ENCODE results near the gene KHDRBS2. TPM values are rescaled to one million over a fixed set of nuclear protein-coding genes. Genes with fewer than 3 reads are reported as not detected.

Gene KHDRBS2
- total RNA-seq = not detected in 2 replicates

- DNase-seq (ENCODE audit: insufficient read length, low spot score, missing footprints) = no peak
These were observed at the start of gene KHDRBS2 for GRCh38 chr6:62285612-62286469. Gene KHDRBS2, minus strand, starts transcription at chr6:62286225.

GRCh38 chr6:62328607-62329006 lies 42.6 kb upstream of the KHDRBS2 start:
- Histone ChIP-seq H2AFZ (ENCODE audit: low read length) (no peak overlapping the region), H3K36me3 (ENCODE audit: insufficient read depth, low read length) (no peaks in the 10 kb centered on the region), H3K4me3 (ENCODE audit: insufficient read depth, low read length) (no peak overlapping the region), H3K4me2 (ENCODE audit: insufficient read depth, low read length) (no peak overlapping the region), H3K4me1 (ENCODE audit: insufficient read depth, low read length) (no peaks in the 10 kb centered on the region), H3K27me3 (ENCODE audit: insufficient read depth, low read length) (no peaks in the 10 kb centered on the region), H3K9me3 (ENCODE audit: low read depth, low read length) (peaks cover 2% of the 10 kb centered on the region), H3K79me2 (ENCODE audit: insufficient read depth, low read length) (no peaks in the 10 kb centered on the region), H4K20me1 (ENCODE audit: insufficient read depth, low read length) (no peaks in the 10 kb centered on the region), H3K27ac (ENCODE audit: low read depth, low read length) (no peak overlapping the region)
- no peak for DNase-seq (ENCODE audit: insufficient read length, low spot score, missing footprints)
- TF ChIP-seq CTCF (IDR thresholded peaks at IDR 0.05; ENCODE audit: extremely low read depth, low read depth, low read length) = no peak

More at GRCh38 chr6:62285612-62286469, at the start of gene KHDRBS2:
- H3K79me2 ChIP-seq (ENCODE audit: insufficient read depth, low read length) = no peaks in the 10 kb centered on the region
- H3K9me3 ChIP-seq (ENCODE audit: low read depth, low read length) = no peaks in the 10 kb centered on the region
- H4K20me1 ChIP-seq (ENCODE audit: insufficient read depth, low read length) = no peaks in the 10 kb centered on the region
- TF ChIP-seq CTCF (IDR thresholded peaks at IDR 0.05; ENCODE audit: extremely low read depth, low read depth, low read length) = no peak
- H2AFZ ChIP-seq (ENCODE audit: low read length) = no peak within 1 kb of the TSS
- no peak within 1 kb of the TSS for H3K27ac ChIP-seq (ENCODE audit: low read depth, low read length)
- no peak within 1 kb of the TSS for H3K4me3 ChIP-seq (ENCODE audit: insufficient read depth, low read length)
- no peak within 1 kb of the TSS for H3K4me2 ChIP-seq (ENCODE audit: insufficient read depth, low read length)
- no peaks in the 10 kb centered on the region for H3K4me1 ChIP-seq (ENCODE audit: insufficient read depth, low read length)
- no peaks in the 10 kb centered on the region for H3K36me3 ChIP-seq (ENCODE audit: insufficient read depth, low read length)
- no peaks in the 10 kb centered on the region for H3K27me3 ChIP-seq (ENCODE audit: insufficient read depth, low read length)

GRCh38 chr6:62324834-62325233 lies 38.8 kb upstream of the KHDRBS2 start:
- H3K27me3 ChIP-seq (ENCODE audit: insufficient read depth, low read length) = no peaks in the 10 kb centered on the region
- no peak overlapping the region for H3K4me2 ChIP-seq (ENCODE audit: insufficient read depth, low read length)
- no peaks in the 10 kb centered on the region for H3K79me2 ChIP-seq (ENCODE audit: insufficient read depth, low read length)
- no peak overlapping the region for H2AFZ ChIP-seq (ENCODE audit: low read length)
- no peak for DNase-seq (ENCODE audit: insufficient read length, low spot score, missing footprints)
- H3K4me1 ChIP-seq (ENCODE audit: insufficient read depth, low read length) = no peaks in the 10 kb centered on the region
- H3K36me3 ChIP-seq (ENCODE audit: insufficient read depth, low read length) = no peaks in the 10 kb centered on the region
- TF ChIP-seq CTCF (IDR thresholded peaks at IDR 0.05; ENCODE audit: extremely low read depth, low read depth, low read length) = no peak
- no peak overlapping the region for H3K27ac ChIP-seq (ENCODE audit: low read depth, low read length)
- H3K4me3 ChIP-seq (ENCODE audit: insufficient read depth, low read length) = no peak overlapping the region
- peaks cover under 1% of the 10 kb centered on the region for H3K9me3 ChIP-seq (ENCODE audit: low read depth, low read length)
- no peaks in the 10 kb centered on the region for H4K20me1 ChIP-seq (ENCODE audit: insufficient read depth, low read length)

- no peak for TF ChIP-seq CTCF (IDR thresholded peaks at IDR 0.05; ENCODE audit: extremely low read depth, low read depth, low read length)
- no peaks in the 10 kb centered on the region for H3K79me2 ChIP-seq (ENCODE audit: insufficient read depth, low read length)
- no peak overlapping the region for H3K4me3 ChIP-seq (ENCODE audit: insufficient read depth, low read length)
- no peak overlapping the region for H3K4me2 ChIP-seq (ENCODE audit: insufficient read depth, low read length)
- H3K9me3 ChIP-seq (ENCODE audit: low read depth, low read length) = no peaks in the 10 kb centered on the region
- no peak overlapping the region for H2AFZ ChIP-seq (ENCODE audit: low read length)
- no peaks in the 10 kb centered on the region for H3K4me1 ChIP-seq (ENCODE audit: insufficient read depth, low read length)
- H3K27ac ChIP-seq (ENCODE audit: low read depth, low read length) = no peak overlapping the region
- H3K36me3 ChIP-seq (ENCODE audit: insufficient read depth, low read length) = no peaks in the 10 kb centered on the region
- H4K20me1 ChIP-seq (ENCODE audit: insufficient read depth, low read length) = no peaks in the 10 kb centered on the region
- DNase-seq (ENCODE audit: insufficient read length, low spot score, missing footprints) = no peak
- H3K27me3 ChIP-seq (ENCODE audit: insufficient read depth, low read length) = no peaks in the 10 kb centered on the region
These were observed 37.9 kb upstream of the KHDRBS2 start for GRCh38 chr6:62323818-62324431.
